ENCODE data around the gene CD99.

The CD99 gene

GRCh38 chrX:2676794-2677675 is 14.1 kb upstream of the CD99 start:
- DNase-seq: no peak

GRCh38 chrX:2677764-2678163 is 13.3 kb upstream of the CD99 start:
- no peak for DNase-seq

- DNase-seq: no peak
Observed at GRCh38 chrX:2678583-2678982, 12.5 kb upstream of the CD99 start.

GRCh38 chrX:2679534-2680485 is 11.3 kb upstream of the CD99 start:
- no peak for DNase-seq

GRCh38 chrX:2680486-2681348 is 10.4 kb upstream of the CD99 start:
- DNase-seq: no peak

GRCh38 chrX:2682565-2683177 is 8.4 kb upstream of the CD99 start:
- no peak for DNase-seq

- DNase-seq: no peak
Observed at GRCh38 chrX:2684256-2684655, 6.8 kb upstream of the CD99 start.

GRCh38 chrX:2685886-2686285 is 5.2 kb upstream of the CD99 start:
- no peak for DNase-seq

GRCh38 chrX:2689773-2690666 is 1.1 kb upstream of the CD99 start:
- DNase-seq: no peak

GRCh38 chrX:2691543-2692220 is 587 bp downstream of the CD99 start:
- DNase-seq: no peak

GRCh38 chrX:2692221-2693112 is 1.4 kb downstream of the CD99 start:
- DNase-seq: no peak

- DNase-seq: no peak
Observed at GRCh38 chrX:2693113-2694002, 2.3 kb downstream of the CD99 start.

GRCh38 chrX:2694914-2695267 is 3.8 kb downstream of the CD99 start:
- no peak for DNase-seq

GRCh38 chrX:2696698-2697215 is 5.7 kb downstream of the CD99 start:
- no peak for DNase-seq

- no peak for DNase-seq
Observed at GRCh38 chrX:2697306-2697705, 6.2 kb downstream of the CD99 start.

- no peak for DNase-seq
Observed at GRCh38 chrX:2697741-2698299, 6.7 kb downstream of the CD99 start.

- no peak for DNase-seq
Observed at GRCh38 chrX:2698604-2699003, 7.5 kb downstream of the CD99 start.

GRCh38 chrX:2699959-2700358 is 8.9 kb downstream of the CD99 start:
- no peak for DNase-seq

All from NCI-H774 (cell line).